ENCODE data around the gene GAGE10.
"Not testable (repeated sequence)": the region's sequence is repeated elsewhere in the genome, so short reads cannot be mapped to it uniquely, and the experiment has no call there.

Gene GAGE10

DNA sequence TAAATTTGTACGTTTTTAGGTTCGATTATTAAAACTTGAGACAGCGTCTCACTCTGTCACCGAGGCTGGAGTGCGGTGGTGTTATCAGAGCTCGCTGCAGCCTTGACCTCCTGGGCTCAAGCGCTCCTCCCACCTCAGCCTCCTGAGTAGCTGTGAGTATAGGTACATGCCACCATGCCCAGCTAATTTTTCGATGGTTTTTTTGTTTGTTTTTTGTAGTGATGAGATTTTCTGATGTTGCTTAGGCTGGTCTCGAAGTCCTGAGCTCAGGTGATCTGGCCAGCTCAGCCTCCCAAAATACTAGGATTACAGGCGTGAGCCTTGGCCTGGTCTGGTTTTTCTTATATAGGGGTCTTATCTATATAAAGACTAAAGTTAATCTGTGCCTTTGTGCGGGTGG, 27.0 kb downstream of the GAGE10 start:
- DNase-seq = not testable (repeated sequence)

DNA sequence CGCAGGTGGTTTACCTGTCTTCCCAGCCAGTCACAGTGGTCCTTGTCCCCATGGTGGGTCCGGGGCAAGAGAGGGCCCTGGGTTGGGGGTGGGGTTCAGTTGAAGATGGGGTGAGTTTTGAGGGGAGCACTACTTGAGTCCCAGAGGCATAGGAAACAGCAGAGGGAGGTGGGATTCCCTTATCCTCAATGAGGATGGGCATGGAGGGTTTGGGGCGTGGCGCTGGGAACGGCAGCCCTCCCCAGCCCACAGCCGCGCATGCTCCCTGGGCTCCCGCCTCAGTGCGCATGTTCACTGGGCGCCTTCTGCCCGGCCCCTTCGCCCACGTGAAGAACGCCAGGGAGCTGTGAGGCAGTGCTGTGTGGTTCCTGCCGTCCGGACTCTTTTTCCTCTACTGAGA, 27.8 kb downstream of the GAGE10 start, which contains the start of gene GAGE13:
Gene GAGE13 (plus strand): TSS at position 301 of the 400 bp plus-strand sequence. CDS start 1,156 bp downstream, outside the sequence.
- not testable (repeated sequence) for DNase-seq

DNA sequence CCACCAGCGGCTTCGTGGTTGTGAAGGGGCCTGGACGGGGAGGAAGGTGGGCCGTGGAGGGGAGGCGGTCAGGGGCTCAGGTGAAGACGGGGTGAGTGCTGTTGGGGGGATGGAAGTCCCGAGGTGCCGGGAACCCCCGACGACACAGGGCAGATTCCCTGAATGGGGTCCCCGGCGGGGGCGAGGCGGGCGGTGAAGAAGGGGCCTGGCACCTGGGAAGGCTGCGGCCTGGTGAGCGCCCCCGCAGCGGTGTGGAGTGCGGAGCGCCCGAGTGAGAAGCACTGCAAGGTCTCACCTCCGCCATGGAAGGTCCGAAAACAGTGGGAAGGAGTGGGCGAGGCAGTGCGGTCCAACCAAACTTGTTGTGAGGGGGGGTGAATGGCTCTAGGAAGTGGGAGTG, 28.4 kb downstream of the GAGE10 start:
- DNase-seq = not testable (repeated sequence)

DNA sequence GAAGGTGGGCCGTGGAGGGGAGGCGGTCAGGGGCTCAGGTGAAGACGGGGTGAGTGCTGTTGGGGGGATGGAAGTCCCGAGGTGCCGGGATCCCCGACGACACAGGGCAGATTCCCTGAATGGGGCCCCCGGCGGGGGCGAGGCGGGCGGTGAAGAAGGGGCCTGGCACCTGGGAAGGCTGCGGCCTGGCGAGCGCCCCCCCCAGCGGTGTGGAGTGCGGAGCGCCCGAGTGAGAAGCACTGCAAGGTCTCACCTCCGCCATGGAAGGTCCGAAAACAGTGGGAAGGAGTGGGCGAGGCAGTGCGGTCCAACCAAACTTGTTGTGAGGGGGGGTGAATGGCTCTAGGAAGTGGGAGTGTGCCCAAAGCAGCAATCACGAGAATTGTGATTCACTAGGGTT, 38.0 kb downstream of the GAGE10 start:
- not testable (repeated sequence) for DNase-seq

DNA sequence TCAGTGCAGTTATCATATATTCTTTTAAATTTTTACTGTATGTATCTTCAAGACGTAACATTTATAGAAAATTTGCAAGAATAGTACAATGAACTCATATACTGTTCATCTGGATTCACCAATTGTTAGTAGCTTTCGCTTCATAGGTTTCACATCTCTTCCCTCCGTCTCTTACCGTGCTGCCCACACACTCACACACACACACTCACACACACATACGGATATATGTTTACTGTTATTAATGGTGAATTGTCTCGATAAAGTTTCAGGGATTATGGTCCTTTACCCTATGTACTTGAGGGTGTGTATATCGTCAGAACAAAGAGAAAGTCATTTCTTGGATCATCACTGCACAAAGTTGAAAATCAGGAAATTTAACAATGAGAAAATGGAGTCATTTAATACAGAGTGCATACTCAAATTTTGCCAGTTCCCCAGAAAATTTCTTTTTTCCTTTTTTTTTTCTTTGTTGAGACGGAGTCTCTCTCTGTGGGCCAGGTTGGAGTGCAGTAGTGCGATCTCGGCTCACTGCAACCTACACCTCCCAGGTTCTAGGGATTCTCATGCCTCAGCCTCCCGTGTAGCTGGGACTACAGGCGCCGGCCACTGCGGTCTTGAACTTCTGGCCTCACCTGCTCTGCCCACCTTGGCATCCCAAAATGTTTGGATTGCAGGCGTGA, 41.2 kb downstream of the GAGE10 start:
- DNase-seq = not testable (repeated sequence)

DNA sequence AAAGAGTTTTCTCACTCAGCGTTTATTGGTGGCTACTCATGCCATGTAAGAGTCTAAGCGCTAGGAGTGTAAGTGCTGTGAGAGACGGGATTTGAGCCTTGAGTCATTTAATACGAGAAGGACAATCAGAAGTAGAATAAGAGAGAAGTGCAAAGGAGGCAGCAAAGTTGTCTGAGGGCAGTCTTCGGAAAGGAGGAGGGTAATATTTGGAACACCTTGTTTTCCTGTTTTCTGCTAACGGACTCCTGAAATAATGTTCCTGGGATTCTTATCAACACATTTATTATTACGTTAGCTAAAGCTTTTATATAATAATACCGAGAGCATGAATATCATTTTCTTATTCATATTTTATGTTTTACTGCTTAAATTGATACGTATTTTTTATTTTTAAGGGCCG, 42.0 kb downstream of the GAGE10 start:
- not testable (repeated sequence) for DNase-seq

DNA sequence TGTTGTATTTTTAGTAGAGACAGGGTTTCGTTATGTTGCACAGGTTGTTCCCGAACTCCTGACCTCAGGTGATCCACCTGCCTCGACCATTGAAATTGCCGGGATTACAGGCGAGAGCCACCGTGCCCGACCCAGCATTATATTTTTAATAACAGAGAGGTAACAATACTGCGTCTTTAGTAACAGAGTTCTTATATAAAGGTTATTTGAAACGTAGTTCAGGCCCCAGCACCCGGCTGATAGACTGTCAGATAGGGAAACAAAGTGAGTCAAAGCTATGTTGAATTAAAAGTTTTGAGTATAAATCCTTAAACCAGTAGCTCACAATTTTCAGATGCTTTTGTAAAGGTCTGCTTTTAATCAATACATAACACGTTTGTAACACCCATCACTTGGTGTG, 42.7 kb downstream of the GAGE10 start:
- not testable (repeated sequence) for DNase-seq

Measured in fibroblast of skin of right biceps (primary cell).